Tibial artery (tissue), 4 donors: ENCODE measurements around the gene PAX5.
A peak's percentile ranks its signal among the peaks of the same experiment; 100 is the strongest.

Source experiments
- DNase-seq, 2 donors: peaks; one replicate each; pipeline ENCODE4 v3.0.0-alpha.2; 2019
- H3K27ac ChIP-seq, 2 donors: fragments of 200-600 bp; sonication (generic) in 1 of 2; 1 replicate in 1 of 2; 2 replicates in 1 of 2; pipeline ENCODE4 v1.5.1; 2018 to 2019; ENCODE audit warnings: mild to moderate bottlenecking in 1 of 2
- H3K27me3 ChIP-seq, 2 donors: fragments of 200-600 bp; sonication (generic) in 1 of 2; one replicate each; pipeline versions ENCODE4 v1.5.1 to v1.6.0; 2016 to 2019
- H3K36me3 ChIP-seq, 3 donors: fragments of 200-600 bp; sonication (generic) in 2 of 3; one replicate each; pipeline ENCODE4 v1.5.1; 2016 to 2019; ENCODE audit warnings: mild to moderate bottlenecking in 2 of 3
- H3K4me1 ChIP-seq, 4 donors: fragments of 200-600 bp; sonication (generic) in 2 of 4; 1 replicate in 3 of 4; 2 replicates in 1 of 4; pipeline ENCODE4 v1.5.1; 2016 to 2019
- H3K4me3 ChIP-seq, 2 donors: fragments of 200-600 bp; sonication (generic) in 1 of 2; 1 replicate in 1 of 2; 2 replicates in 1 of 2; pipeline ENCODE4 v1.5.1; 2018 to 2019; ENCODE audit warnings: mild to moderate bottlenecking in 2 of 2
- H3K9me3 ChIP-seq, 3 donors: fragments of 200-600 bp; sonication (generic) in 1 of 3; one replicate each; pipeline ENCODE4 v1.5.1; 2016 to 2019
- intact Hi-C: fragments of 100-400 bp; cut with DNase I; formaldehyde crosslinking; loops from one replicate; pipeline ENCODE4 v1.15.0; 2023; ENCODE audit warnings: low total_unique reads
- TF ChIP-seq, protein P1 (sequence below), 2 experiments: fragments of 200-600 bp in 1 of 2; fragments of 450-650 bp in 1 of 2; IDR thresholded peaks; one replicate each; pipeline ENCODE4 v1.5.1; 2017 to 2019; ENCODE audit warnings: antibody characterized with exemption in 2 of 2, mild to moderate bottlenecking in 1 of 2, moderate library complexity in 1 of 2

Gene PAX5

DNA sequence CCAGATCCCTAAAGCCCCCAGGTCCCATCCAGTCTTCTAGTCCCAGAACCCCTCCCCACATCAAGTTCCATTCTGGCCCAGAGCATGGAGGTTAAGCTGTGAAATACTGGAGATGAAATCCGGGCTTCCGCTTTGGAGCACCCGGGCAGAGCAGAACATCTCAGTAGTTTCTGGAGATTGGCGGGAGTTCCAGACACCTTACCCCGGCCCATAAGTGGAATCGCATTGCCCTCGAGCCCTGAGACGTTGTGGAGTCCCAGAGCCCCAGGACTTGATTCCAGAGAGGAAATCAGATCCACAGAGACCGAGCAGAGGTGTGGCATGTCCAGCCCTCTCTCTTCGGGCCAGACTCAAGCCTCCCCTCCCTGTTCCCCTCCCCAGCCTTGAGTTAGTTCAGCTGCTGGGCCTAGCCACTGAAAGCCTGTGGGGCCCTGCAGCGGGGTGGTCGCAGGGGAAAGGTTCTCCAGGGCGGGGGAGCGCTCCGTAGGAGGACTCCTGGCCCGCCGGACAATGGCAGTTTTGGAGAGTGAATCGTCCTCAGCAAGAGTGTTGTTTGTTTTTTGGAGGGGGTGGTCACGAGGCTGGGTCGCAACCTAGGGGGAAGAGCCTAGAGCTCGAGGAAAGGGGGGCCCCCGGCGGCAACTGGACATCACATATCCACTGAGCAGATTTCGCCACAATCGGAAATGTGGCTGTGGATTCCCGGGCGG, 1.0 kb upstream of the PAX5 start:
- DNase-seq = no peak
- H3K9me3 ChIP-seq = no peaks in the 10 kb centered on the region
- peaks cover 0 to 49% (median 37%) of the 10 kb centered on the region in 4 donors for H3K4me1 ChIP-seq
- H3K36me3 ChIP-seq = no peaks in the 10 kb centered on the region
- intact Hi-C loops = no loop called here
- no peak overlapping the region for H3K27ac ChIP-seq
- H3K4me3 ChIP-seq = no peak overlapping the region
- TF ChIP-seq, protein P1, sequence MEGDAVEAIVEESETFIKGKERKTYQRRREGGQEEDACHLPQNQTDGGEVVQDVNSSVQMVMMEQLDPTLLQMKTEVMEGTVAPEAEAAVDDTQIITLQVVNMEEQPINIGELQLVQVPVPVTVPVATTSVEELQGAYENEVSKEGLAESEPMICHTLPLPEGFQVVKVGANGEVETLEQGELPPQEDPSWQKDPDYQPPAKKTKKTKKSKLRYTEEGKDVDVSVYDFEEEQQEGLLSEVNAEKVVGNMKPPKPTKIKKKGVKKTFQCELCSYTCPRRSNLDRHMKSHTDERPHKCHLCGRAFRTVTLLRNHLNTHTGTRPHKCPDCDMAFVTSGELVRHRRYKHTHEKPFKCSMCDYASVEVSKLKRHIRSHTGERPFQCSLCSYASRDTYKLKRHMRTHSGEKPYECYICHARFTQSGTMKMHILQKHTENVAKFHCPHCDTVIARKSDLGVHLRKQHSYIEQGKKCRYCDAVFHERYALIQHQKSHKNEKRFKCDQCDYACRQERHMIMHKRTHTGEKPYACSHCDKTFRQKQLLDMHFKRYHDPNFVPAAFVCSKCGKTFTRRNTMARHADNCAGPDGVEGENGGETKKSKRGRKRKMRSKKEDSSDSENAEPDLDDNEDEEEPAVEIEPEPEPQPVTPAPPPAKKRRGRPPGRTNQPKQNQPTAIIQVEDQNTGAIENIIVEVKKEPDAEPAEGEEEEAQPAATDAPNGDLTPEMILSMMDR (IDR thresholded peaks at IDR 0.05) = no peak
- peaks cover 17 to 92% of the 10 kb centered on the region in 2 donors for H3K27me3 ChIP-seq

DNA sequence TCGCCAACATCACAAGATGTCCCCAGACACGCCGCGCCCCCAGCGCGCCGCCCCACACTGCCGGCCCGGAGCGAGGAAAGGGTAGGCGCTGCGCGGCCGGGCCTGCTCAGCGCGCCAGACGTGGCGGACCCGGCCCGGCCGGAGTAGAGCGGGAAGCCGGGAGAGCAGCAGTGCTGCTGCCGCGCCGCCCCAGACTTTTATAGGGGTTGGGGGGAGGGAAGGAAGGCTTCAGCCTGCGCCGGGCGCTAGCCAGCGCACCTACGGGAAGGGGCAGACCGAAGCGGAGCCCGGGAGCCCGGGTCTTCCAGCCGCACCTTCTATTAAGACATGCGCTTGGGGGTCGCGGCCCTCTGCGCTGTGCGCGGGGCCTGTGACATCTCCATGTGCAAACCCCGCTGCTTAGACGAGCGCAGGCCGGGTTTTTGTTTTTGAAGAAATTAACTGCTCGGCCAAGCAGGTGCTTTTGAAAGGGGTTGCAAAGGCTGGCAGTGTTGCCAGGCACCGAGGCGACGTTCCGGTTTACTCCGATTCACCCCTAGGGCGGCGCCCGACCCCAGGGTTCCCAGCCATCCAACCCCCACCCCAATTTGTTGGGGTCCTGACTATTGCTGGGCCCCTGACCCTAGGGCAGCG, 353 bp upstream of the PAX5 start:
- Histone ChIP-seq H3K27me3 (peaks cover 24 to 97% of the 10 kb centered on the region in 2 donors), H3K36me3 (no peaks in the 10 kb centered on the region)

DNA sequence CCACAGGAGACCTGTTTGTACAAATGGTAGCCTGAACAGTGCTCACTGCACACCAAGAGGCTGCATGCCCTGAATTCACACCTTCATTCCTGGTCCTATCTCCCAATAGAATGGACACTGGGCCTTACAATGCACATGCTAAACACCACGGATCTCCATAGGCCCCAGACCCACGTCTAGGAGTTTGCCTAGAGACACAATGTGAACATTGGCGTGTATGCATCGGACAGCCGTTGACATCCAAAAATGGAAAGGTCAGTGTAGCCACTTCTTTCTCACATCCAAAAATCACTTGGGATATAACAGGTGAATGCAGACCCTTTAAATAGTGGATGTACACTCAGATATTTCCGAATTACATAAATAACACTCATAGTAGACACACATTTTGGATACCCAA, 927 bp downstream of the PAX5 start:
- Histone ChIP-seq H3K4me1 (peaks cover 0 to 64% (median 44%) of the 10 kb centered on the region in 4 donors), H3K9me3 (no peaks in the 10 kb centered on the region), H3K36me3 (no peaks in the 10 kb centered on the region), H3K4me3 (no peak overlapping the region), H3K27me3 (peaks cover 32 to 97% of the 10 kb centered on the region in 2 donors), H3K27ac (no peak overlapping the region)
- TF ChIP-seq, protein P1 (IDR thresholded peaks at IDR 0.05) = no peak
- no peak for DNase-seq
- intact Hi-C loops = no loop called here

More for the DNA sequence above, 353 bp upstream of the PAX5 start:
- Histone ChIP-seq H3K27ac (no peak overlapping the region), H3K9me3 (no peaks in the 10 kb centered on the region), H3K4me3 (peak overlapping the region in 1 of 2 donors; percentile 31), H3K4me1 (peaks cover 0 to 56% (median 43%) of the 10 kb centered on the region in 4 donors)
- intact Hi-C loops = no loop called here
- no peak for DNase-seq
- TF ChIP-seq, protein P1 (IDR thresholded peaks at IDR 0.05) = no peak

DNA sequence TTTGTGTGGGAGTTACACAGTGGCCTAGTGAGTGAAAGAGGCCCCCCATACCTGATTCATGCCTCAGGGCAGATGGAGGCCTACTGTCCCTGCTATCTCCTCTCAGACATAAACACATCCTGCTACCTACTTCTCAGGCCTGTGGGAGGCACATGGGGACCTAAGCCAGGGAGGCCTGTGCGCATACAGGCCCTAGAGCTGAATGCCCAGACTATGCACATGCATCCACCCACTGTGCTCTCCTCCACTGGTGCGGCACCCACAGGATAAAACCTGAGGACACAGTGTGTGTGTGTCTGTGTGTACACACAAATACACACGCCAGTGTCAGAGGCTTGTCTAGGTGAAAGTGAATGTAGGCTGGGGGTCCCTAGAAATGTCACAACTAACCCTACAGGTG, 1.4 kb downstream of the PAX5 start:
- no peak overlapping the region for H3K27ac ChIP-seq
- intact Hi-C loops = no loop called here
- H3K4me1 ChIP-seq = peaks cover 0 to 64% (median 42%) of the 10 kb centered on the region in 4 donors
- DNase-seq = no peak
- no peak overlapping the region for H3K4me3 ChIP-seq
- peaks cover 32 to 97% of the 10 kb centered on the region in 2 donors for H3K27me3 ChIP-seq
- H3K9me3 ChIP-seq = no peaks in the 10 kb centered on the region
- TF ChIP-seq, protein P1 (IDR thresholded peaks at IDR 0.05) = no peak
- no peaks in the 10 kb centered on the region for H3K36me3 ChIP-seq

DNA sequence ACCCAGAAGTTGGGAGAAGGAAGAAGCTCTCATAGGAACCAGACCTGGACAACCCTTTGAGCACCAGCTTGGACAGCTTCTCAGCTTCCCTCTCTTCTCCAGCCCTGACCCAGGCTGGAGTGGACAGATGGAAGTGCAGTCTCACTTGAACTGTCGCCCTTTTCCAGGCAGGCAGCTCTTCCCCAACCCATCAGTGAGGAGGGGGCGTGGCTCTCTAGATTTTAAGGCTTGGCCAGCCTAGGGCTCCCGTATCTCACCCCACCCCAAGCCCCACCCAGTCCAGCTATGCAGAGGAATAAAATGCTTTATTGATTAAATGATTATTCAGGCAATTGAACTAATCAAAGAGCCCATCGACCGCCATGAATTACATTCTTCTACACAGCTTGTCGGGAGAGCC, 2.2 kb downstream of the PAX5 start:
- DNase-seq = no peak
- Histone ChIP-seq H3K27me3 (peaks cover 36 to 99% of the 10 kb centered on the region in 2 donors), H3K4me1 (peaks cover 0 to 64% (median 43%) of the 10 kb centered on the region in 4 donors), H3K9me3 (no peaks in the 10 kb centered on the region), H3K27ac (no peak overlapping the region), H3K4me3 (no peak overlapping the region), H3K36me3 (no peaks in the 10 kb centered on the region)
- intact Hi-C loops = no loop called here
- TF ChIP-seq, protein P1 (IDR thresholded peaks at IDR 0.05) = no peak
